Neuronal stem cell (in vitro differentiated cells): ENCODE results near the gene KRTAP4-8.
"Not testable (repeated sequence)": the region's sequence is repeated elsewhere in the genome, so short reads cannot be mapped to it uniquely, and the experiment has no call there.

ENCODE experiments used
- DNase-seq: peaks from one replicate; pipeline ENCODE4 v3.0.0-alpha.2; 2013; ENCODE audit warnings: low spot score
- H2AFZ ChIP-seq: one replicate; pipeline ENCODE4 v1.6.1; 2013; ENCODE audit warnings: mild to moderate bottlenecking, low read length, inconsistent platforms
- H2AK5ac ChIP-seq: 2 replicates; pipeline ENCODE4 v1.6.1; 2013; ENCODE audit warnings: low read depth, mild to moderate bottlenecking, inconsistent platforms, low read length, moderate library complexity, mixed read lengths
- H2BK120ac ChIP-seq: 2 replicates; pipeline ENCODE4 v1.6.1; 2013; ENCODE audit warnings: low read depth, mild to moderate bottlenecking, inconsistent platforms, low read length, moderate library complexity, mixed read lengths
- H2BK12ac ChIP-seq: one replicate; pipeline ENCODE4 v1.6.1; 2013; ENCODE audit warnings: low read length, inconsistent platforms
- H2BK15ac ChIP-seq: 2 replicates; pipeline ENCODE4 v1.6.1; 2013; ENCODE audit warnings: mild to moderate bottlenecking, low read length, inconsistent platforms, mixed read lengths
- H2BK5ac ChIP-seq: one replicate; pipeline ENCODE4 v1.6.1; 2013; ENCODE audit warnings: inconsistent platforms, mild to moderate bottlenecking, low read length, moderate library complexity
- H3K14ac ChIP-seq: one replicate; pipeline ENCODE4 v1.6.1; 2013; ENCODE audit warnings: low read length, inconsistent platforms
- H3K18ac ChIP-seq: 2 replicates; pipeline ENCODE4 v1.6.1; 2013; ENCODE audit warnings: low read length, inconsistent platforms
- H3K23ac ChIP-seq: 2 replicates; pipeline ENCODE4 v1.6.1; 2013; ENCODE audit warnings: low read depth, mild to moderate bottlenecking, mixed read lengths, low read length, inconsistent platforms; ENCODE audit not compliant: poor library complexity
- H3K27ac ChIP-seq: replicated peaks from 3 replicates; pipeline ENCODE4 v1.5.1; 2013; ENCODE audit warnings: low read length, inconsistent platforms
- H3K27me3 ChIP-seq, 3 experiments: 2 replicates each; pipeline ENCODE4 v1.6.1; 2013; ENCODE audit warnings: low read length in 3 of 3, mild to moderate bottlenecking in 2 of 3, inconsistent platforms in 1 of 3, low read depth in 1 of 3, mixed read lengths in 1 of 3, moderate library complexity in 1 of 3; ENCODE audit not compliant: control insufficient read depth in 3 of 3, insufficient read depth in 3 of 3
- H3K36me3 ChIP-seq, 2 donors: replicated peaks in 1 of 2; 2 replicates each; pipeline ENCODE4 v1.6.1; 2013; ENCODE audit warnings: low read length in 2 of 2; ENCODE audit not compliant: control insufficient read depth in 2 of 2, insufficient read depth in 2 of 2
- H3K4ac ChIP-seq: 2 replicates; pipeline ENCODE4 v1.6.1; 2013; ENCODE audit warnings: inconsistent platforms, mild to moderate bottlenecking, low read length, moderate library complexity
- H3K4me1 ChIP-seq, 2 donors: 1 replicate in 1 of 2; 2 replicates in 1 of 2; pipeline ENCODE4 v1.6.1; 2013; ENCODE audit warnings: low read length in 2 of 2, low read depth in 1 of 2; ENCODE audit not compliant: control insufficient read depth in 2 of 2, insufficient read depth in 1 of 2
- H3K4me2 ChIP-seq: one replicate; pipeline ENCODE4 v1.6.1; 2013; ENCODE audit warnings: mild to moderate bottlenecking, low read length, inconsistent platforms; ENCODE audit not compliant: insufficient read depth, poor library complexity, severe bottlenecking
- H3K4me3 ChIP-seq, 2 donors: 2 replicates each; pipeline ENCODE4 v1.5.1; 2013; ENCODE audit warnings: low read length in 2 of 2, mild to moderate bottlenecking in 2 of 2, inconsistent platforms in 1 of 2, moderate library complexity in 1 of 2
- H3K79me1 ChIP-seq: one replicate; pipeline ENCODE4 v1.6.1; 2013; ENCODE audit warnings: low read depth, mild to moderate bottlenecking, inconsistent platforms, low read length, moderate library complexity
- H3K9ac ChIP-seq: one replicate; pipeline ENCODE4 v1.6.1; 2013; ENCODE audit warnings: mild to moderate bottlenecking, low read depth, low read length, inconsistent platforms; ENCODE audit not compliant: poor library complexity
- H3K9me3 ChIP-seq, 2 donors: replicated peaks in 1 of 2; 2 replicates each; pipeline versions ENCODE3 to v1.6.1; 2013; ENCODE audit warnings: low read length in 2 of 2, mild to moderate bottlenecking in 2 of 2, inconsistent platforms in 1 of 2, low read depth in 1 of 2, mixed read lengths in 1 of 2, moderate library complexity in 1 of 2; ENCODE audit not compliant: control insufficient read depth in 2 of 2, insufficient read depth in 1 of 2
- H4K8ac ChIP-seq: one replicate; pipeline ENCODE4 v1.6.1; 2013; ENCODE audit warnings: low read depth, mild to moderate bottlenecking, inconsistent platforms, low read length, moderate library complexity
- H4K91ac ChIP-seq: one replicate; pipeline ENCODE4 v1.6.1; 2013; ENCODE audit warnings: low read length, low read depth, mild to moderate bottlenecking, inconsistent platforms; ENCODE audit not compliant: poor library complexity
- WGBS, 2 donors: extraction: QIAGEN DNeasy Blood & Tissue Kit; methylation state at CpG; one replicate each; pipeline ENCODE4 v1.1.7; 2013; ENCODE audit warnings: missing lambda C conversion rate in 2 of 2, mixed read lengths in 1 of 2; ENCODE audit not compliant: insufficient read length in 2 of 2, insufficient replicate concordance in 1 of 2; ENCODE audit errors: extremely low coverage in 2 of 2; 5-methylcytosine and 5-hydroxymethylcytosine counted together

KRTAP4-8 gene

GRCh38 chr17:41140360-41141131 lies 42.6 kb upstream of the KRTAP4-8 start, which contains the start of gene KRTAP4-6:
KRTAP4-6 (minus strand) TSS chr17:41140544; CDS start chr17:41140487, 57 bp downstream.
- DNase-seq = no peak
- H4K8ac ChIP-seq = no peak within 1 kb of the TSS
- no peak within 1 kb of the TSS for H2BK15ac ChIP-seq

GRCh38 chr17:41139865-41140264 lies 41.9 kb upstream of the KRTAP4-8 start:
- H2BK5ac ChIP-seq, H3K23ac ChIP-seq, H4K8ac ChIP-seq, H3K14ac ChIP-seq, H3K27me3 ChIP-seq, H3K36me3 ChIP-seq, H2BK120ac ChIP-seq, H3K4me2 ChIP-seq, H3K4ac ChIP-seq, DNase-seq, H2BK15ac ChIP-seq, H3K27ac ChIP-seq, H2AFZ ChIP-seq, H3K79me1 ChIP-seq, H2BK12ac ChIP-seq, H3K9me3 ChIP-seq, H3K4me1 ChIP-seq, H3K4me3 ChIP-seq: not testable (repeated sequence)
- H2AK5ac ChIP-seq = peak overlapping the region; percentile 29
- peak overlapping the region; percentile 78 for H3K9ac ChIP-seq
- H3K18ac ChIP-seq = peak overlapping the region; percentile 55
- WGBS, 2 donors = no CpG with 5 or more reads among the region's 12 CpGs
- peak overlapping the region; percentile 22 for H4K91ac ChIP-seq

More at GRCh38 chr17:41140360-41141131, 42.6 kb upstream of the KRTAP4-8 start, which contains the start of gene KRTAP4-6:
- peak within 1 kb of the TSS; percentile 22 for H4K91ac ChIP-seq
- H2BK120ac ChIP-seq = no peak within 1 kb of the TSS
- peak within 1 kb of the TSS; percentile 78 for H3K9ac ChIP-seq
- H2AFZ ChIP-seq = no peak within 1 kb of the TSS
- peak within 1 kb of the TSS; percentile 55 for H3K18ac ChIP-seq
- no peak within 1 kb of the TSS for H2BK12ac ChIP-seq
- H2BK5ac ChIP-seq = no peak within 1 kb of the TSS
- no peaks in the 10 kb centered on the region for H3K79me1 ChIP-seq
- no peaks in the 10 kb centered on the region for H3K36me3 ChIP-seq
- no peak within 1 kb of the TSS for H3K14ac ChIP-seq
- no peaks in the 10 kb centered on the region for H3K4me1 ChIP-seq
- no peak within 1 kb of the TSS for H3K27ac ChIP-seq
- H3K27me3 ChIP-seq = no peaks in the 10 kb centered on the region
- no peaks in the 10 kb centered on the region for H3K9me3 ChIP-seq
- no peak within 1 kb of the TSS for H3K4me2 ChIP-seq
- no peak within 1 kb of the TSS for H3K4me3 ChIP-seq
- no peak within 1 kb of the TSS for H3K23ac ChIP-seq
- no CpG with 5 or more reads among the region's 6 CpGs for WGBS, 2 donors
- H2AK5ac ChIP-seq = peak within 1 kb of the TSS; percentile 29
- no peak within 1 kb of the TSS for H3K4ac ChIP-seq

GRCh38 chr17:41133880-41134735 lies 36.2 kb upstream of the KRTAP4-8 start:
- H3K4ac ChIP-seq = no peak overlapping the region
- no peak overlapping the region for H2BK5ac ChIP-seq
- no peak overlapping the region for H2AK5ac ChIP-seq
- no peak overlapping the region for H2BK120ac ChIP-seq
- H3K9me3 ChIP-seq = no peaks in the 10 kb centered on the region
- no peak overlapping the region for H3K18ac ChIP-seq
- H4K91ac ChIP-seq = no peak overlapping the region
- H3K27ac ChIP-seq = no peak overlapping the region
- no peak overlapping the region for H3K14ac ChIP-seq
- no peak overlapping the region for H2BK12ac ChIP-seq
- no peak overlapping the region for H3K4me2 ChIP-seq
- H3K27me3 ChIP-seq = no peaks in the 10 kb centered on the region
- no peaks in the 10 kb centered on the region for H3K4me1 ChIP-seq
- H3K36me3 ChIP-seq = no peaks in the 10 kb centered on the region
- no peak overlapping the region for H2BK15ac ChIP-seq
- H3K9ac ChIP-seq = no peak overlapping the region
- no peaks in the 10 kb centered on the region for H3K79me1 ChIP-seq
- WGBS, 2 donors = no CpG with 5 or more reads among the region's 2 CpGs
- no peak overlapping the region for H2AFZ ChIP-seq
- no peak overlapping the region for H3K23ac ChIP-seq
- H4K8ac ChIP-seq = no peak overlapping the region
- DNase-seq = no peak
- no peak overlapping the region for H3K4me3 ChIP-seq

GRCh38 chr17:41131979-41132378 lies 34.0 kb upstream of the KRTAP4-8 start:
- Histone ChIP-seq H3K14ac (no peak overlapping the region), H3K9me3 (no peaks in the 10 kb centered on the region), H2BK15ac (no peak overlapping the region), H3K4me1 (no peaks in the 10 kb centered on the region), H3K36me3 (no peaks in the 10 kb centered on the region), H2BK5ac (no peak overlapping the region), H3K23ac (no peak overlapping the region), H2AK5ac (no peak overlapping the region), H3K4me3 (no peak overlapping the region), H4K8ac (no peak overlapping the region), H2AFZ (no peak overlapping the region), H3K27me3 (no peaks in the 10 kb centered on the region), H4K91ac (no peak overlapping the region), H3K4me2 (no peak overlapping the region), H2BK12ac (no peak overlapping the region), H3K27ac (no peak overlapping the region), H3K4ac (no peak overlapping the region), H3K18ac (no peak overlapping the region), H2BK120ac (no peak overlapping the region), H3K9ac (no peak overlapping the region), H3K79me1 (no peaks in the 10 kb centered on the region)
- DNase-seq = no peak
- no CpG with 5 or more reads among the region's 3 CpGs for WGBS, 2 donors
